Activated CD4-positive, CD25-positive, alpha-beta regulatory T cell (primary cell): ENCODE results near the gene GNB4.

ENCODE experiments used
- DNase-seq, 4 experiments: peaks; one replicate each; lab custom pipeline; 2025; lab: John Stamatoyannopoulos, UW

Gene GNB4

DNA sequence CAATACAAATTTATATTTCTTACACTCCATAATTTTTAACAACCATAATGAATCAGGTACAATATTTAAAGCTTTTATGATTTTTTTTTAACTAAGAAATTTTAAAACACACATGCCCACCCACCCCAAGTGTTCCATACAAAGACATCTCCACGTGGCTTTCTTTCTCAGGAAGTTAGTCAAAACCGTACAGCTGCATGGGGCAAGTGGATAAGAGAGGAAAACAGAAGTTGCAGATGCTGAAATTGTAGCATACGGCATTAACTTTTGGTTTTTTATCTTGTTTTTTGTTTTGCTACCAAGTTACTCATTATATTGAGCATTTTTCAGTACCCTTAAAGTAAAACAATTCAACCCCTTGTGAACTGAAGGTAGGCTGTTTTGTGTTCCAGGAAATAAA is 14.8 kb downstream of the GNB4 start:
- DNase-seq, result no peak

DNA sequence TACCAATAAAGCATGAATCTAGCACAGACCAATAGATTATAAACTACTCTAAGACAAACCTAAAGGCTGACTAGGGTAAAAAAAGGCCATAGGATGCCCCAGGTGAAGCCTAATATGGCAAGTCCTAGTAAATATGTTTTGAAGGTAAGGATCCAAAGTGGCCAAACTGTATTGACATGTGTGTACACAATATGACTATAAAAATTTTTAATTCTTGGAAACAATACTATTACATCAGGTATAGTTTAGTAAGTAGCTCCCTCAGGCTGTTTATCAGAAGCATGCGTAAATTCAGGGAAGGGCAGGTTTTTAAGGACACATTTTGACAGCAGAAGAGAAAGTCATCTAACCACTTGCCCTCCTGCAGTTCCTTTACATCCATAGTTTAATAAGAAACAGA is 18.8 kb downstream of the GNB4 start:
- no peak for DNase-seq

DNA sequence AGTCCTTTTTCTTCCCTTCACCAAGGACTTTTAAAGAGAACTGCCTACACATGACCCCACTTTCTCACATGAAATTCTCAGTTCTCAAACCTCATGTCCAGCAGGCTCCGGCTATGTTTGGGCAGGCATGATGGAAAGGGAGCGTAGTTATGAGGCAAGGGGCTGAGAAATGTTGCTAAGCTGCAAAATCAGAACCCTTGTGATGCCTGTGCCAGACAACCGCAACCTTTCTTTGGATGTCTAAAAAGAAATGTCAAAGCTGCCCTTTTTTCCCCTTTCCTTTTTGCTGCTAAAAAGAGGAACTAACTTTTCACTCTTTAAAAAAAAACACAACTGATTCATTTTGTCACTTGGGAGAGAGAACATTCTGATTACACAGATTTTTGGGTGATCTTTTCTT is 19.2 kb downstream of the GNB4 start:
- DNase-seq, result no peak

DNA sequence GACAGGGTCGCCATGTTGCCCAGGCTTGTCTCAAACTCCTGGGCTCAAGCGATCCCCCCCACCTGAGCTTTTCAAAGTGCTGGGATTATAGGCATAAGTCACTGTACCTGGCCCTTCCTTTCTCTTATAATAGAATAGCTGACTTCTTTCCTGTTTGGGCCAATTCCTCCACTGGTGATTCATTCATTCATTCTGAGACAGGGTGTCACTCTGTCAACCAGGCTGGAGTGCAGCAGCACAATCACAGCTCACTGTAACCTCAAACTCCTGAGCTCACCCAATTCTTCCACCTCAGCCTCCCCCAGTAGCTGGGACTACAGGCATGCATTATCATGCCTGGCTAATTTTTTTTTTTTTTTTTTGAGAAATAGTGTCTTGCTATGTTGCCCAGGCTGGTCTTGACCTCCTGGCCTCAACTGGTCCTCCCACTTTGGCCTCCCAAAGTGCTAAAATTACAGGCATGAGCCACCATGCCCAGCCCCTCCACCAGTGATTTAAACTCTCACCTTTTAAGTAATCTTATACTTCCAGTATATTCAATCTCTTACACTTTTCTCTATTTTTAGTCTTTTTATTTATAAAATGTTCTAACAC is 20.9 kb downstream of the GNB4 start:
- DNase-seq, result no peak

DNA sequence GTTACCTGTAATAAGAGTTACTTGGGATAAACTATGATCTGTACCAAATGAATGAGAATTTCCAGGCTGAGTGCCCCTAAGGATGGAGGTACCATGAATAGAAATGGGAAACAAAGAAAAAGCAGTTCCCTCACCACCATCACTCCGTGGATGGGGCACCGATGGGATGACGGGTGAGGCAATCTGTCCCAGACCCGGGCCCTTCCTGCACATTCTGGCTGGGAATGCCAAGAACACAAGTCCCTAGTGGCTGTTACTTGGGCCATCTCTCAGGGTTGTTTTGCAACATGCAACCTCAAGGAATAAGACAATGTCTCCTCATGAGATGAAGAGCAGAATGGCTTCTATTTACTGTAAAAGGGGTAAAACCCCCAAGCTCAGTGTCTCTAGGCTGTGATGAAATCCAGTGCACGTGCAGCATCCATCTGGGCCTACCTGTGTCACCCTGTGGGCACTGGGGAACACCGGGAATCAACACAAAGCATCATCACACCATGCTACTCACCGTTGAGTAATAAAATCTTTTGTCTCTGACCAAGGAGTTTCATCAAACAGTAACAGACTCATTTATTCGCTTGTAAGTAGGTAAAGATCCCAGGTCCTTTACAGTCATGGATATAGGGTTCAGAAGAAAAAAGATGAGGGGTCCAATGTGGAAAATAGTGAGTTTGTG is 22.3 kb downstream of the GNB4 start:
- no peak for DNase-seq

DNA sequence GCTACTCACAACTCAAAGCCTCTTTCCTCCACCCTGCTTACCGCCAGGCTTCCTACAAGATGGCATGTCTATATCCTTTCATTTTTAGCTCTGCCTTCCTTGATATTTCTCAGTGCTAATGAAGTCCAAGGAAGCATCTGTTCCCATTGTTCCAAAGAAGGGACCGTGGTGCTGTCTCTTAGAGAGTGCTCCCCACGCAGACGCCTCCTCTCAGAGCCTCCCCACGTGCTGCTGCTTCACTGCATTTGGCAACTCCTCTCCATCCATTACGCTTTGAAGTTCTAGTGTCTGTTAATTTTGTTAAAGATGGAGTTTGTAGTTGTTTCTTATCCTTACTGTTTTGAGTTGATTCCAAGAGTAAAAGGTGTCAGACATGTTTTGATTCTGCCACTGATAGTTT is 26.2 kb downstream of the GNB4 start:
- DNase-seq, result no peak

DNA sequence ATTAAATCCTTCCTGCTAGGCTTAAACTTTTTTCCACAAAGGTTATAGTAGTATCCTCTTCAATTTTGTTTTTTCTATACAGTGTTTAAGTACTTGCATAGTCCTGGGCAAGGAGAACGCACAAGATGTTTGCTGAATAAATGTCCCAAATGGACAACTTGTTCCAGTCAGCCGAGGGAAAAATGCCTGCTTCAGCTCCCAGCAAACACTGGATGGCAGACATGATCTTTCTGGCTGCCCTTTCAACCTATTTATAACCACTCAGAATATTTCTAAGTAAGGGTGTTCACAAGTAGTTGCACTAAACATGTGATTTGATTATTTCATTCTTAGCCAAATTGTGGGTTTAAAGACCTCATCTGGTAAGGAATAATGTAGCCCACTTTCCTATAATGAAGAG is 29.8 kb downstream of the GNB4 start:
- DNase-seq, result no peak

DNA sequence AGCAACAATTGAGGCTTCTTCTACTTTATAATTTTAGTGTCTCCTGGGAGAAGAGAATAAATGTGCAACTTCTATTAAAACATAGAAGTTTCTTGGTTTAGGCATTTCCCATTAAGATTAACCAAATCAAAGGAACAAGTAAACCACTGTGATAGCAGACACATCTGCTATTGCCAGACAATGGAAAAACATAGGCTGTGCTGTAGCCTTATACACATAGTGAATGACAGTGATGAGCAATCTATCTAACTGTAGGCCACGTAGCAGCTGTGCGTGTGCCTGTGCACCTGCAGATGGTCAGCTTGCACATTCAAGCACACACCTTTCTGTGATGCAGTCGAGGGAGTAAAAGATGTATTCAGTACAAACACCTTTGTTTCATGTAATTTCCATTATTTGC is 32.7 kb downstream of the GNB4 start:
- no peak for DNase-seq

DNA sequence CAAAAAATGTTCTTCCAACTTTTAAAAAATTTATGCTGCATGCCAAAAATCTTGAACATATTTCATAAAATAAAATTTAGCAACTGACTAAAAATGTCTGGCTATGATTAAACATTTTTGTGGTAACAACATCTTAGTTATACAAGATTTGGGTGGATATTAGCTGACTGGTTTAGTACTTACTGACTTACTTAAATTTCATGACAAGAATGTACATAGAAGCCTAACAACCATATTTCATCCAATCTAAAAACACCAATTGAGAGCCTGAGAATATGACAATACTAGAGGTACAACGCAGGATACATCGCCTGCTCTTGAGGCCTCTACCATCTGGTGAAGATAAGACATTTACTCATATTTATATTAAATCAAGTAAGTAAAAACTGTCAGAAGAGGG is 34.6 kb downstream of the GNB4 start:
- no peak for DNase-seq

DNA sequence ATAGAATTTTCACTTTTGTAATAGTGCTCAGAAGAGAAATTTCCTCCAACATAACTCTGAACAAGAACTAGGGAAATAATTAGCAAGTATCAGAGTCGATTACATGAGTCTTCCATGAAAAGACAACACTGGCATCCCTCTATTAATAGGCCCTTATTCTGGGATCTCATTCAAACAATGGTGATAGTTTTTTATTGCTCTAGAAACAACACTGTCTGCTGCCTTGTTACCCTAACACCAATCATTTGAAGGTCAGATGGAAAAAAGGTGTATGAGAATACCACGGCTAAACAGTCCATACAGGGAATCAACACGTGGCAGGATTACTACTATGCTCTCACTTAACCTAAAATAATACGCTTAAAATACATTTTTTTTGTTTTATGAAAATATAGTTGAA is 35.9 kb downstream of the GNB4 start:
- no peak for DNase-seq

DNA sequence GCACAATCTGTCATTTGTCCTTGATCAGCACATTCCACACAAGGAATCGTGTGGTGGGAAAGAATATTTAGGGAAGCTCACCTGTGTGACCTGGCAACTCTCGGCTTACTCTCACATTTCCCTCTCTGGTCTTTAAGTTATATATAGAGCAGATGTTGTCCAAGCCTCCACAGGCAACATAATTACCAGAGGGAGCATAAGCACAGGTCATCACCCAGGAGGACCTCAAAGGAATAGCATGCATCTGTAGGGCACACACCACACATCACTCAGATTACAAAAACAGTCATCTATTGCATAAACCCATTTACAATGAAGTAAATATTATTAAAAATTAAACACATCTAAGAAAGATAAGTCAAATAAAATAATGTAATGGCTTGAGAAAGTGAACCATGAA is 36.5 kb downstream of the GNB4 start:
- DNase-seq, result no peak

DNA sequence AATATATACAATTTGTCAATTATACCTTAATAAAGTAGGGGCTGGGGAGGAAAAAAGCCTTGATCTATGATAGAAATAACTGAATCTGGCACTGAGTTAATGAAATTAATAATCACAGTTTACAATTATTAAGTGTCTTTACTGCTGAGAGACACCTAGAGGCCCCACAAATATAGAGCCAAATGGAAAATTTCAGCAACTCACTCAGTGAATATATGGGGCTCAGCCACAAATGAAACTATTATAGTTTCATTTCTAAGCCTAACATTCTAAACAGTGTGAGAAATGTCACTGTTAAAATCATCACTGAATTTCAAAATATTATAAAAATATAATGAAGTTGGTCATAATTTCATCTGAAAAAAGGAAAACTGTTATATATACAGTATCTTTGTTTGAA is 40.3 kb downstream of the GNB4 start:
- DNase-seq, result no peak

DNA sequence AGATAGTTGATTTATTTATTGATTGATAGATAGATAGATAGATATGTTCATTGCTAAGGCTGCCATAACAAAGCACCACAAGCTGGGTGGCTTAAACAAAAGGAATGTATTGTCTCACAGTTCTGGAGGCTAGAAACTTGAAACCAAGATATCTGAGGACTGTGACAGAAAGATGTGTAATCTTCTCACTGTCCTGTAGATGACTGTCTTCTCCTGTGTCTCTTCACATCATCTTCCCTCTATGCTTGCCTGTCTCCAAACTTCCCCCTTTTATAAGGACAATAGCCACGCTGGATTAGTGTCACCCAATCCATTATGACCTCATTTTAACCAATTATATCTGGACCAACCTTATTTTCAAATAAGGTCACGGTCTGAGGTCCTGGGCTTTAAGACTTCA is 40.9 kb downstream of the GNB4 start:
- DNase-seq, result no peak

DNA sequence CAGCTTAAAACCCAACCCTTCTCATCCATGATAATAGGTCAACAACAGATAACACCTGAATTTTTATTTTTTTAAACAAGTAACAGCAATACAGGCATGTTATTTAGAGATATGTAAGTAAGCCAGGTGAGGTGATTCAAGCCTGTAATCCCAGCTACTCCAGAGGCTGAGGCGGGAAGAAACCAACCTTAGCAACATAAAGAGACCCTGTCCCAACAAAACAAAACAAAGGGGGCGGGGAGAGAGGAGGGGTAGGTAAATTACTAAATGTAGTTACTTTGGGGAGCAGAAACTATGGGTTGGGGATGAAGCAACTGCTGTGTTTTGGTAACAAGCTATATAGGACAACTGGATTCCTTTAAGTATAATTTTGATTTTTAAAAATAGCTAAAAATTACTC is 47.0 kb downstream of the GNB4 start:
- DNase-seq, result no peak

DNA sequence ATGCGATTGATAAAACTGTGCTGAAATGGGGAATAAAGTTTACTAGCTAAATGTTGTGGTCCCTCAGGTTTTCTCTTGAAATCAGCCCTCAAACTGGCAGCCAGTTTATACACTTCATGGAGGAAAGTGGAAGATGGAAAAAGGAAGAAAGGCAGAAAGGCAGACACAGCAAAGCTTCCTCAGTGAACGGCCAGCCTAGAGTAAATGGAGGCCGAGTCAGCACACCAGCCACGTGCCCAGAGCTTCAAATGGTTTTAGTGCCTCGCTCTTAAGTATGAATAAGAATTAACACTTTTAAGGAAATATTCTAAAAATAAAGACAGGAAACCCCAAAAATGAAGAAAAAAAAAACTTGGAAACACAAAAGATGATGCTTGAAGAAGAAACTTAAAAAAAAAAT is 48.3 kb downstream of the GNB4 start:
- DNase-seq, result no peak

DNA sequence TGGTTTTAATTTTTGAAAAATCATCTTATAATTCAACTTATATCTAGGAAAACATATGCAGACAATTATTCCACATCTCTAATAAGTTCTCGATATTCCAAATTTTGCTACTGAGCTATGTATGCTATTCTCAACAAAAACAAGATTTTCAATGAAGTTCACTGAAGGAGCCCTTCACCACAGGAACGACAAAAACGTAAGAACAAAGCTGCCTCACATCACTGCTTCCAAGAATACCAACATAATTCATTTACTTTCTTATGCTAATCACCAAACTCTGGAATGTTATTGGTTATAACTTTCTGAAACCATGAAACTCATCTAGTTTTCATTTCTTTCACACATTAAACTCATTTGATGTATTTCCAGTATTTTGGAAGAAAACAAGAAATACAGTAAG is 49.7 kb downstream of the GNB4 start:
- DNase-seq, result no peak

DNA sequence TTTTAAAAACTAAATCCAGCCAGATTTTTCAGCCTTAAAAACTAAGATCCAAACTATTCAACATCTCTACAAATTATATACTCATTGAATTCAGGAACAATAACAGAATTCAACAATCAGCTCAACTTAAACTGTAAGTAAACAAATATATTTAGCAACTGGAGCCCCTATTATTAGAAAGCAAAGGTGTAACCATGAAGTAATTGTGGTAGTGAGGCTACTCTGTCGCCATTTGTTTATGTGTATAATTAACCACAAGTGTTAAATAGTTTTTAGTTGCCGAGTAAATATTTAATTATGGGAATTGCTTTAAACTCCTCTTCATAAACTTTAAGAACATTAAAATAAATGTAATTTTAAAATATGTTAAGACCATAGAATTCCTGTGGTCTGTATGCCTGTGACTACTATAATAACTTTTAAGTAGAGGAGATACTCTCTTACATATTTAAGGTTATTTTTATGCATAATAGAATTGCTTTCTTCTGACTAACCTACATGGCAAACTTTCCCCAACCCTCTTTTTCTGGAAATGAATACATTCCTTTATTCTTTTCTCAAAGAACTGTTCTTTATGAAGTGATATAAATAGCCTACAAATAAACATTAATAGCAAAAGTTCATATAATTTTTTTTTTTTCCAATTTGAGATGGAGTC is 52.6 kb downstream of the GNB4 start:
- no peak for DNase-seq

DNA sequence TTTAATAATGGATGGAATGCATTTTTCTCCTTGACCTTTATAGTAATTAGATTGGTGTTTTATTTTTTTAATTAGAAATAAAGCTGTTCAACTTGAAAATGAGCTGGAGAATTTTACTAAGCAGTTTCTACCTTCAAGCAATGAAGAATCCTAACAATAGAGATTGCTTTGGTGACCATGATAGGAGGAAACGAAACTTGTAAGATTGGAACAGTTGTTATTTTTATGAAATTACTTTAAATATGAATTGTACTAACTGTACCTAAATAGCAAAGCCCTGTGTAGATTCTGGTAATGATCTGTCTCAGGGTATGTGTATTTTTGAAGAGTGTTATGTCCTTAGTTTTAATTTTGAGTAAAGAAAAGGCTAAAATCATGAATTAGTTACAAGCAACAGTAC is 59.4 kb downstream of the GNB4 start:
- no peak for DNase-seq

DNA sequence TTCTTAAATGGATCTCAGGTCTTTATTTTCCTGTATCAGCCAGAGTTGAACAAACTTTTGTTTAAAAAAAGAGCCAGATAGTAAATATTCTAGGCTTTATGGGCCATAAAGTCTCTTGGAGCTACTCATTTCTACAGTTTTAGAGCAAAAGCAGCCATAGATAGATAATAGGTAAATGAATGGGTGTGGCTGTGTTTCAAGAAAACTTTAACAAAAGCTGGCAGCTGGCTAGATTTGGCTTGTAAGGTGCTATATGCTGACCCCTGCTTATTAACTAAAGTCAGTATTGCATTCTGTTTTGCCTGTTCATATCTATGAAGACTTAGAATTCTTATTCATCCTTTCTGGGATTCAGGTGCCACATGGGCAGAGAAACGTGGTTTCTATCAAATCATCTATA is 74.8 kb downstream of the GNB4 start:
- DNase-seq, result no peak

DNA sequence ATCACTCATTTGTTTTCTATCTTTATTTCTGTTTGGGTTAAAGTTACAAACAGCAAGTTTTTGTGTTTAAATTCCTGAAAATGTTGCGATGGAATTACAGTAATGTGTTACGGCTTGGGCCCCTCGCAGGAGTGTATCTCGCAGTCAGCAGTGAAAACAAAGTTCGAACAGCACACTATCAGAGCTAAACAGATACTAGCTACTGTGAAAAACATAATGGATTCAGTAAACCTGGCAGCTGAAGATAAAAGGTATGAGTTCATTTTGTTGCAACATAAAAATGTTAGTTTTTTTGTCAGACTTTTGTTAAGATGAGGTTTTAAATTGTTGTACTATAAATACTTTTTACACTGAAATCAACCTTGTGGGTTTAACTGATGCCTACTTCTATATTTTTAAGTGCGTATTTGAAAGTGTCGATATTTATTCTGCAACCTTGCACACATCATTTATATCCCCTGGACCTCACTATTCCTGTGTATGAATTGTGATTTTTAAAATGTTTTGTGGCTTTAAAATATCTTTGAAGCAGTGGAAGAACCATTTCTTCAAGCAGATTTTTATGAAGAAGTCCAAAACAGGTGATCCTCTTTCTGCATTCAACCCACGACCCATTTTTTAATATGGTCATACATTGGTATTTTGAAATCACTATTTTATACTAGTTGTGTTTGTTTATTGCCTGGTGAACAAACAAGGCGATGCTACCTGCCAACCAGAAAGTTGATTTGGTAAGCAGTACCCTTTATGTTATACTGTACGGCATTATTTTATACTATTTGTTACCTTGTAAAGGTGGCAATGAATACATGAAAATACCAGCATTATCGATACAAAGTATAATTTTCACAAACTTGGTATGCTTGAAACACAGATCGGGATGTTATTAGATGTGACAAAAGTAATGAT is 75.9 kb downstream of the GNB4 start:
- no peak for DNase-seq

DNA sequence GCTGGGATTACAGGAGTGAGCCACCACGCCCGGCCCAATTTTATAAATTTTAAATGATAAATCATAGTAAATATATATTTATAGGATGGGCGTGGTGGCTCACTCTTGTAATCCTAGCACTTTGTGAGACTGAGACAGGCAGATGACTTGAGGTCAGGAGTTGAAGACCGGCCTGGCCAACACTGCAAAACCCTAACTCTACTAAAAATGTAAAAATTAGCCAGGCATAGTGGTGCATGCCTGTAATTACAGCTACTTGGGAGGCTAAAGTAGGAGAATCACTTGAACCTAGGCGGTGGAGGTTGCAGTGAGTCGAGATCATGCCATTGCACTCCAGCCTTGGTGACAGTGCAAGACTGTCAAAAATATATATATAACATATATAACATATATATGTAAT is 77.3 kb downstream of the GNB4 start:
- no peak for DNase-seq

DNA sequence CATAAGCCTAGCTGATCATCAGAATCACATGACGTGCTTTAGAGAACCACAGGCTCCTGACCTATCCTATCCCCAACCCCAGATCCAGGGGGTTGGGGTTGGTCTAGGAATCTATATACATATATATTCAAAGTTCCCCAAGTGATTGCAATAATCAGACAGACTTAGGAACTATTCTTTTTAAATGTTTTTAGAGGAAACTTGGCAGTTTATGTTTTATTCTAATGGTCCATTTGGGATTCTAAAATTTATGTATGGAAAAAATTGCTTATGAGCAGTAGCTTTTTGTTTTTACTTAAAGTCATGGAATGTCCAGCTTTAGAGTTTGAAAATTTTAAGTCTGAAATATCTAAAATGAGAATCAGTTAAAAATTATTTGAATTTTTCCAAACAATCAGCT is 81.6 kb downstream of the GNB4 start:
- no peak for DNase-seq

DNA sequence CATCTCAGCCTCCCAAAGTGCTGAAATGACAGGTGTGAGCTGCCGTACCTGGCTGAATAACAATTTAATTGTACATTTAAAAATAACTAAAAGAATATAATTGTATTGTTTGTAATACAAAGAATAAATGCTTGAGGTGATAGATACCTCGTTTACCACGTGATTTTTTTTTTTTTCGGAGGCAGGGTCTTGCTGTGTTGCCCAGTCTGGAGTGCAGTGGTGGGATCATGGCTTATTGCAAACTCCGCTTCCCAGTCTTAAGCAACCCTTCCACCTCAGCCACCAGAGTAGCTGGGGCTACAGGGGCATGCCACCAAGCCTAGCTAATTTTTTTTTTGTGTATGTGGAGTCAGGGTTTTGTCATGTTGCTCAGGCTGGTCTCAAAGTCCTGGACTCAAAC is 87.9 kb downstream of the GNB4 start:
- DNase-seq, result no peak
